Pons (tissue), 1 donor: ENCODE data around the gene MSANTD7.
A peak's percentile ranks its signal among the peaks of the same experiment; 100 is the strongest.
"Not testable (repeated sequence)": the region's sequence is repeated elsewhere in the genome, so short reads cannot be mapped to it uniquely, and the experiment has no call there.

Experiments
- DNase-seq: peaks from one replicate; pipeline ENCODE4 v3.0.0-alpha.2; 2016; ENCODE audit warnings: low spot score

Gene MSANTD7

GRCh38 chr10:14837757-14838581, at the start of gene MSANTD7, which contains the start of the genes CDNF and HSPA14:
Gene MSANTD7, plus strand, starts transcription at chr10:14838306. Its CDS starts 3,979 bp downstream, at chr10:14842285.
Gene CDNF, minus strand, starts transcription at chr10:14838037. Its CDS starts 91 bp downstream, at chr10:14837946.
Gene HSPA14, plus strand, starts transcription at chr10:14838306. Its CDS starts 97 bp downstream, at chr10:14838403.
- peak; percentile 100 for DNase-seq

GRCh38 chr10:14798636-14799035, 39.5 kb upstream of the MSANTD7 start:
- no peak for DNase-seq

- no peak for DNase-seq
These were observed 37.7 kb upstream of the MSANTD7 start for GRCh38 chr10:14800397-14800796.

- DNase-seq, result no peak
These were observed 36.4 kb upstream of the MSANTD7 start for GRCh38 chr10:14801723-14802122.

- DNase-seq, result no peak
These were observed 34.3 kb upstream of the MSANTD7 start for GRCh38 chr10:14803827-14804226.

- no peak for DNase-seq
These were observed 31.8 kb upstream of the MSANTD7 start for GRCh38 chr10:14806318-14806717.

- no peak for DNase-seq
These were observed 26.8 kb upstream of the MSANTD7 start for GRCh38 chr10:14810969-14811953.

GRCh38 chr10:14812271-14812670, 25.8 kb upstream of the MSANTD7 start:
- no peak for DNase-seq

- DNase-seq, result no peak
These were observed 22.4 kb upstream of the MSANTD7 start for GRCh38 chr10:14815681-14816080.

- not testable (repeated sequence) for DNase-seq
These were observed 21.4 kb upstream of the MSANTD7 start for GRCh38 chr10:14816717-14817116.

- no peak for DNase-seq
These were observed 17.9 kb upstream of the MSANTD7 start for GRCh38 chr10:14820010-14820774.

GRCh38 chr10:14820775-14821154, 17.3 kb upstream of the MSANTD7 start:
- no peak for DNase-seq

GRCh38 chr10:14821635-14822375, 16.3 kb upstream of the MSANTD7 start:
- no peak for DNase-seq

GRCh38 chr10:14822879-14823755, 15.0 kb upstream of the MSANTD7 start:
- DNase-seq, result peak; percentile 80

- no peak for DNase-seq
These were observed 14.1 kb upstream of the MSANTD7 start for GRCh38 chr10:14823966-14824365.

- DNase-seq, result no peak
These were observed 11.9 kb upstream of the MSANTD7 start for GRCh38 chr10:14826076-14826829.

- DNase-seq, result no peak
These were observed 5.0 kb upstream of the MSANTD7 start for GRCh38 chr10:14833106-14833505.

GRCh38 chr10:14836208-14836607, 1.9 kb upstream of the MSANTD7 start:
- DNase-seq, result no peak
